Right ventricle myocardium superior (tissue), 1 donor: ENCODE results near the gene CD99L2. TPM values are rescaled to one million over a fixed set of nuclear protein-coding genes. Genes with fewer than 3 reads are reported as not detected.
A peak's percentile ranks its signal among the peaks of the same experiment; 100 is the strongest.

ENCODE experiments used
- ATAC-seq: fragments of 200-7000 bp; cut with Tn5 transposase; one replicate; pipeline ENCODE4 v1.9.1; 2020; ENCODE audit warnings: mild to moderate bottlenecking; ENCODE audit not compliant: poor library complexity
- DNase-seq: peaks from one replicate; pipeline ENCODE4 v3.0.0-alpha.2; 2020
- intact Hi-C: fragments of 100-400 bp; cut with DNase I; formaldehyde crosslinking; loops from one replicate; pipeline ENCODE4 v1.11.2; 2022
- total RNA-seq: library from RNA; stranded (reverse); fragmentation: NEBNext Ultra II Directional; extraction: Animal tissue kit (Norgen Biotek cat#: 25700); gene quantifications from one replicate; pipeline ENCODE4 v1.2.1, GENCODE V29; 2021
- donor health status: DM: no; HTN: yes; CAD: no; lungs with severe emphysema.

CD99L2 gene
- total RNA-seq, 1 donor from 2014 or later = 71.5 TPM

GRCh38 chrX:150759568-150760416 is 138.7 kb downstream of the CD99L2 start:
- no peak for DNase-seq
- ATAC-seq = no peak
- intact Hi-C loops = no loop called here

- DNase-seq (no peak), ATAC-seq (no peak)
- intact Hi-C loops = no loop called here
Measured at GRCh38 chrX:150757371-150757770, 141.1 kb downstream of the CD99L2 start.

- DNase-seq (no peak), ATAC-seq (no peak)
- intact Hi-C loops = no loop called here
Measured at GRCh38 chrX:150753968-150754367, 144.5 kb downstream of the CD99L2 start.

- ATAC-seq (no peak), DNase-seq (no peak)
- intact Hi-C loops = no loop called here
Measured at GRCh38 chrX:150753357-150753756, 145.1 kb downstream of the CD99L2 start.

GRCh38 chrX:150752124-150752523 is 146.3 kb downstream of the CD99L2 start:
- ATAC-seq = peak; percentile 60
- intact Hi-C loops = no loop called here

GRCh38 chrX:150736475-150736874 is 162.0 kb downstream of the CD99L2 start:
- intact Hi-C loops = no loop called here
- DNase-seq (no peak), ATAC-seq (no peak)

More at GRCh38 chrX:150752124-150752523, 146.3 kb downstream of the CD99L2 start:
- DNase-seq = no peak

GRCh38 chrX:150731795-150732194 is 166.7 kb downstream of the CD99L2 start:
- intact Hi-C loops = no loop called here
- ATAC-seq = no peak
- DNase-seq = no peak

- DNase-seq (no peak), ATAC-seq (no peak)
Measured at GRCh38 chrX:150730719-150731118, 167.7 kb downstream of the CD99L2 start.

GRCh38 chrX:150729956-150730355 is 168.5 kb downstream of the CD99L2 start:
- intact Hi-C loops = no loop called here
- DNase-seq = no peak
- ATAC-seq = no peak

More at GRCh38 chrX:150730719-150731118, 167.7 kb downstream of the CD99L2 start:
- intact Hi-C loops = no loop called here

GRCh38 chrX:150719621-150720020 is 178.8 kb downstream of the CD99L2 start:
- no peak for ATAC-seq
- intact Hi-C loops = no loop called here
- DNase-seq = no peak

Other genes with a start within 250 kb of the CD99L2 start
- 17.9 TPM for gene MTMR1, start 205.3 kb downstream of the CD99L2 start, total RNA-seq
- 9.0 TPM for gene HMGB3, start 84.7 kb upstream of the CD99L2 start, total RNA-seq